Activated CD4-positive, alpha-beta T cell treated with anti-CD3 and anti-CD28 coated beads for 4 hours (primary cell): Measurements from ENCODE around the gene GRK5.
"Not testable (repeated sequence)": the region's sequence is repeated elsewhere in the genome, so short reads cannot be mapped to it uniquely, and the experiment has no call there.

Experiments used
- DNase-seq, 2 donors: peaks; one replicate each; pipeline ENCODE4 v3.0.0-alpha.2; 2020

GRK5 gene

DNA sequence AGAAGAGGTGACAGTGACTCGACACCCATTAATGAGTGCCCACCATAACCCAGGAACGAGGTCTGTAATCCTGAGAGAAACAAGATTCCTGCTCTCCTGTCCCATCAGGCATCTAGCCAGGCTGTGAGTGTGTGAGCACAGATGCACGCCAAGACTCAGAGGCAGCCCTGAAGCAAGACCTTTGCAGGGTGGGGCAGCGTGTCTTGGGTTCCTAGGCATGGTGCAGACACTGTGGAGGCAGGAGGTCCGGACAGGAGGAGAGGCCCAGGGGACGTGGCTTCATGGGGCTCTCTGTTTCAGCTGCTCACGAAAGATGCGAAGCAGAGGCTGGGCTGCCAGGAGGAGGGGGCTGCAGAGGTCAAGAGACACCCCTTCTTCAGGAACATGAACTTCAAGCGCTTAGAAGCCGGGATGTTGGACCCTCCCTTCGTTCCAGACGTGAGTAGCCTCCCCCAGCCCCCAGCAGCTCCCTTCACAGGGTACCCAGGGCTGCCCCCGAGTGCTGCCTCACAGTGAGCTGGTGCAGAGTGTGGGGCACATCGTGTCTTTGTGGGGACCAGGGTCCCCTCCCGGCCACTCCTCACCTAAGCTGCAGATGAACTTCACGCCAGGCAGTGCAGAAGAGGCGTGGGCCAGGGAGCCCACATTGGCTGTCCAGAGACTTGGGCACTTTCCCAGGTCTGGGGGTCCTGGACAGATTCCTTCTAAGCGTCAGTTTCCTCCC is 240.6 kb downstream of the GRK5 start:
- DNase-seq, result no peak

DNA sequence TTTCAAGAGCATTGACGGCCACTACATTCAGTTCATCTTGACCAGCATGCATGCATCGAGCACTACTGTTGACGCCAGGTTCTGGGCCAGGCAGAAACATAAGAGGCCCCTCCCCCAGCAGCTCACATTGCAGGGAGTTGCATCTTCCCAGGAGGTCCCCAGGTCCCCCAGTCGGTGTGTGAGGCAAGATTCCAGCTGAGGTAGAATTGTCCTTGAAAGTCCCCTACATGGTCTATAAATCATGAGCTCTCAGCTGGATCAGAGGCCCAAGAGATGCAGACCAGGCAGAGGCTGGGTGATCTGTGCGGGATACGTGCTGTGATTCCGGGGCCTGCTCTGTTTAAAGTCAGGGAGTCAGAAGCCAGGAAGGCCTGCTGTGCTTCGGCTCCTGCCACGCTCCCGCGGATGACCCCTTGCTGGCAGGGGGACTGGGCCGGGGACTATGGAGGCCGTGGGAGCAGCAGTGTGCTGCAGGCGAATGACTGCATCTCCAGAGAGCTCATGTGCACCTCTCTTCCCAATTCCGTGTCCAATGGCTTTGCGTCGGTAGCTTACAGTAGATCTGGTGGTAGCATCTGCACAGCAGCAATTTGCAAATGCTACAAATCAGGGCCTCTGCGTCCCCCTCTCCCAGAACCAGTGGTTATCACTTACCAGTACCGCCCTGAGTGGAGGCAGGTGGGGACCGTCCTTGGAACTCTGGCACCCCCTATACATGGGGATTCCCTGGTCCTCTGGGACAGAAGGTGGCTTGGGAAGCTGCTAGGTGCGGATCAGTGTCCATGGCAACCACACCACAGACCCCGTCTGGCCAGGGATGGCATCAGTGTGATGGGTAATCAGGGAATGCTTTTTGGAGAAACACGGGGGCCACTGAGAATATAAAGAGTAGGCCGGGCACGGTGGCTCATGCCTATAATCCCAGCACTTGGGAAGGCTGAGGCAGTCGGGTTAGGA is 241.5 kb downstream of the GRK5 start:
- no peak for DNase-seq

GRCh38 chr10:119449760-119450461 is 242.5 kb downstream of the GRK5 start:
- DNase-seq, result no peak

DNA sequence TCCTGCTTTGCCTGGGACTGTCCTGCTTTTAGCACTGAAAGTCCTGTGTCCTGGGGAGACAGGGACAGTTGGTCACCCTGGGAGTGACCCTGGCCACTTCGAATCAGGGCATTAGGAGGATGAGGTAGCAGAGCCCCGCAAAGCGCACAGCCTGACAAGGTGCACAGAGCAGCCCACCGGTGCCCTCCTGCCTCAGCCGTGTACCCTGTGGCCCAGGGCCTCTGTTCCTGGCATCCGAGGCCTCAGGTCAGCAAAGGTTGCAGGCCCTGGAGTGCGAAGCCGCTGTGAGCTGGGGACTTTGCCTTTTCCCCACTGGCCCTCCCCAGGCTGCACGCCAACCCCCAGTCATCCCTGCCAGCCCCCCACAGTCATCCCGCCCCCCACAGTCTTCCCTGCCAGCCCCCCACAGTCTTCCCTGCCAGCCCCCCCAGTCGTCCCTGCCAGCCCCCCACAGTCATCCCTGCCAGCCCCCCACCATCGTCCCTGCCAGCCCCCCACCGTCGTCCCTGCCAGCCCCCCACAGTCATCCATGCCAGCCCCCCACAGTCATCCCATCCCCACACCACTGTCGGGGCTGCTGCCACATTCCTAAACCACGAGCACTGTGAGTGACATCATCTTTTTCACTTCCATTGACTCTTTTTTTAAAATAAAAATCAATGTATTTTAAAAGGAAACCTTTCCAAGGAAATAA is 243.4 kb downstream of the GRK5 start:
- DNase-seq, result no peak

DNA sequence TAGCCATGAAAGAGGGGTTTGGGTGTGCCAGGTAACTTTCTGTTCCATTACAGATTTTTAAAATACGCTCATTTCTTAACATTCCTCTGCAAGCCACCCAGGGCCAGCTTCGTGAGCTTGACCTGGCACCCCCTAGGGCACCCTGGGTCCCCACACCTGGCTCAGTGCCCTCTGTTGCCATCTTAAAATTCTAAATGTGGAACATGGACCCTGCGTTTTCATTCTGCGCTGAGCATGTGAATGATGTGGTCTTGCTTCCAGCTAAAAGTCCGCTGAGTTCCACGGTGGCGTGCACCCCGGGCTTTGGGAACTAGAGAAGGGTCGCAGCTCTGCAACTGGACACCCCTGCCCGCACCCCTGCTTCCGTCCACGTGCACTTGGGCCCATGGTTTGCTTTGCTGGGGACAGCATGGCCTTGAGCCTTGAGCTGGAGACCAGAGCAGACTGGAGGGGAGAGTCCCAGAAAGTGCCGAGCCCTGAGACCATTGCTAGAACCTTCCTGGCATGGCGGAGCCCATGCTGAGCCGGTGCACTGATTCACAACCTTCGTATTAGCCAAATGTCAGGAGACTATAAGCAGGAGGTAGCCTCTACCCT is 244.0 kb downstream of the GRK5 start:
- DNase-seq, result no peak

- DNase-seq, result no peak
Measured at GRCh38 chr10:119452396-119452795, 245.0 kb downstream of the GRK5 start.

GRCh38 chr10:119453313-119453712 is 245.9 kb downstream of the GRK5 start:
- DNase-seq, result no peak

DNA sequence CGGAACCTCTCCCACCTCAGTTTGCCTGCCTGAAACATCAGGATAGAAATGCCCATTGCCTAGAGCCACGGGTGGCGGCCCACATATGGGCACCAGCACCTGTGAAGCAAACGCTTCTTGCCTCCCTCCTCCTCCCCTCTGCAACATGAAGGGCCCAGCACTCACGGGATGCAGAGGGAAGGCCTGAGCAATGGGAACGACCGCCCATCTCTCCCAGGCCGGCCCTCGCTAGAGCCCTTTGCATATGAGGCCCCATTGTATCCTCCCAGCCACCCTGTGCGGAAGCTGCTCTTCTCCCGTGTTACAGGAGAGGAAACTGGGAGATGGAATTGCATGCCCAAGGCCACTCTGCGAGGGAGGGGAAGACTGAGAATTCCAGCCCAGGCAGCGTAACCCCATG is 246.9 kb downstream of the GRK5 start:
- no peak for DNase-seq

DNA sequence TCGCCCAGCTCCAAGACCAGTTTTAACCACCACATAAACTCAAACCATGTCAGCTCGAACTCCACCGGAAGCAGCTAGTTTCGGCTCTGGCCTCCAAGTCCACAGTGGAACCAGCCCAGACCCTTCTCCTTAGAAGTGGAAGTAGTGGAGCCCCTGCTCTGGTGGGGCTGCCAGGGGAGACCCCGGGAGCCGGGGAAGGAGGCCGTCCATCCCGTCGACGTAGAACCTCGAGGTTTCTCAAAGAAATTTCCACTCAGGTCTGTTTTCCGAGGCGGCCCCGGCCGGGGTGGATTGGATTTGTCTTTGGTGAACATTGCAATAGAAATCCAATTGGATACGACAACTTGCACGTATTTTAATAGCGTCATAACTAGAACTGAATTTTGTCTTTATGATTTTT is 247.6 kb downstream of the GRK5 start:
- no peak for DNase-seq

GRCh38 chr10:119455609-119456434 is 248.5 kb downstream of the GRK5 start:
- no peak for DNase-seq

GRCh38 chr10:119456435-119456810 is 249.1 kb downstream of the GRK5 start:
- DNase-seq, result no peak

- DNase-seq, result no peak
Measured at GRCh38 chr10:119457966-119458766, 250.8 kb downstream of the GRK5 start.

DNA sequence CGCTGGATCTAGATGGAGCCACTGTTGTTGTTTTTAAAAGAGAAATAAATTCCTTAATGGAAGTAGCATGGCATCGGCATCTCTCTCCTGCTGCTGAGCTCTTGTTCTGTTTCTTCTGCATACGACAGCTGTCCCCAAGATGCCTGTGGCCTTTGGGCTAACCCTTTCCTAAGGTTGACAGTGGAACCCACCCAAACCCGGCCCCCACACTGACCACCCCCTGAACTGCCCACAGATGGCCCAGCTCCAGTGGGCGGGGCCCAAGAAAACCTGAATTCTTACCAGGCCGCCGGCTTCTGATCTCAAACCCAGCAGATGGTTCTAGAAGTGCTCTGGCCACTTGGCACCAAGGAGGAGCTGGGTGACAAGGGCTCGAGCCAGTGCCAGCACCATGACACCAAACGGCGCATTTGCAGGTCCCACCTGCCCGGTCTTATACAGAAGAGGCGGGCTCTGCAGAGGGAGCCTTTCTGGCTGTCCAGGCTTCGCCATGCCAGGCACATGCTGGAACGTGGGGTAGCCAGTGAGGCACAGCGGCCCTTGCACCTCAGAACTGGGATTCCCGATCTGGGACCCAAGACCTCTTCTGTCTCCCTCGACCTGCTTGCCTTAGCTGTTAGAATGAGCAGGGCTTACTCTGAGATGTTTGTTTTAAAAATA is 252.4 kb downstream of the GRK5 start:
- DNase-seq, result no peak

GRCh38 chr10:119460369-119461195 is 253.2 kb downstream of the GRK5 start:
- DNase-seq, result no peak

DNA sequence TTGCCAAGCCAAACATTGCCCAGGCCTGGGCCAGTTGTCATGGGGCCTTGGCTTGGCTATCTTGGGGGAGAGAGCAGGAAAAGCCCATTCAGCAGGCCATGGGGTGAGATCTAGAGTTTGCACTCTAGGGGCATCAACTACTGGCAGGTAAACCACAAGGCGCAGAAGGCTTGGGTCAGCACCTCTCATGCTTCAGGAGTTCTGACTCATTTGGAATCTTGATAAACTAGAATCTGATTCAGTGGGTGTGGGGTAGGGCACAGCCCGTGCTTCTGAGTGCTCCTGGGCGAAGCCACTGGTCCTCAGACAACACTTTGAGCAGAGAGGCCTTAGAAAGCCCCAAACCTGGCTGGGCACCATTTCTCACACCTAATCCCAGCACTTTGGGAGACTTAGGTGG is 254.0 kb downstream of the GRK5 start:
- no peak for DNase-seq

DNA sequence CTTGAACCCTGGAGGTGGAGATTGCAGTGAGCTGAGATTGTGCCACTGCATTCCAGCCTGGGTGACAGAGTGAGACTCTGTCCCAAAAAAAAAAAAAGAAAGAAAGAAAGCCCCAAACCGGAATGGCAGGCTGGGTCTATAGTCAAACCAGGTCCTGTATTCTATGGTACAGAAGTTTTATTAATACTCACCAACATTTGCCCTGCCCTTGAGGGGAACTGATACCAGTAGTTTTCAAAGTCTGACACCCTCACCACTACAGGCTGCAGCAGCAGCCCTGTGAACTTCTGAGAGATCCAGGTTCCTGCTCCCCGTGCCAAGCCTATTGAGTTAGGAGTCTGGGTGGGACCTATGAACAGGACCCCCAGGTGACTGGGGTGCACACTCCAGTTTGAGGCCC is 254.6 kb downstream of the GRK5 start:
- DNase-seq, result no peak

DNA sequence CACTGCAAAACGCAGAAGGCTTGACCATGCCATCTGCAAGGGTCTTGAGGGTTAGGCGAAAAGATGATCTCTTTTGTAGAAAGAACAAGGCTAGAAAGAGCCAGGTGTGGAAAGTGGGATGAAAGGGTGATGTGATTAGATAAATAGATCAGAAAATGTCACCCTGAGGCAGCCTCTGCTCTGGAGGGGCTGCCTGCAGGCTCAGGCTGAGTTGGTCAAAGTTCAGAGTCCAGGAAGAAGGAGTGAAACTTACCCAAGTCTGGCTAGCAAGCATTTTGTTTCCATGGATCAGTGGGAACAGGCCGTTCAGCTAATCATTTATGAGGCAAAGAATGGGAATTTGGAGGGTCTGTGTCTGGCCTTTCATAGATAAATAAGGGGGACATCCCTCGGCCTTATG is 255.4 kb downstream of the GRK5 start:
- DNase-seq, result no peak

GRCh38 chr10:119463195-119463594 is 255.8 kb downstream of the GRK5 start:
- not testable (repeated sequence) for DNase-seq

DNA sequence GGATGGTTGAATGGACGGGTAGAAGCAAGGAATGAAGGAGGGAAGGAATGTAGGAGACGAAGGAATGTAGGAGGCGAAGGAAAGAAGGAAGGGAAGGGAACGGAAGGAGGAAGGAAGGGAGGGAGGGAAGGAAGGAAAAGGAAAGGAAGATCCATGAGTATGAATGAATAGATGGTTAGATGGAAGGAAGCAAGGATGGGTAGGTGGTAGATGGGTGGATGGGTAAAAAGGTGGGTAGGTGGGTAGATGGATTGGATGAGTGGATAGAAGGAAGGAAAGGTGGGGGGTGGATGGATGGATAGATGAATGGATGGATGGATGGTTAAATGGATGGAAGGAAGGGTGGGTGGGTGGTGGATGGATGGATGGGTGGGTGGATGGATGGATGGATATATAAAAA is 257.7 kb downstream of the GRK5 start:
- no peak for DNase-seq
